HG03045 (cell line): ENCODE results near the gene DAAM1.

Experiments used
- ATAC-seq: cut with Tn5 transposase; IDR thresholded peaks from one replicate; pipeline ENCODE4 v1.9.1; 2021; ENCODE audit warnings: mild to moderate bottlenecking, moderate library complexity; ENCODE audit not compliant: unreplicated experiment

DAAM1 gene

DNA sequence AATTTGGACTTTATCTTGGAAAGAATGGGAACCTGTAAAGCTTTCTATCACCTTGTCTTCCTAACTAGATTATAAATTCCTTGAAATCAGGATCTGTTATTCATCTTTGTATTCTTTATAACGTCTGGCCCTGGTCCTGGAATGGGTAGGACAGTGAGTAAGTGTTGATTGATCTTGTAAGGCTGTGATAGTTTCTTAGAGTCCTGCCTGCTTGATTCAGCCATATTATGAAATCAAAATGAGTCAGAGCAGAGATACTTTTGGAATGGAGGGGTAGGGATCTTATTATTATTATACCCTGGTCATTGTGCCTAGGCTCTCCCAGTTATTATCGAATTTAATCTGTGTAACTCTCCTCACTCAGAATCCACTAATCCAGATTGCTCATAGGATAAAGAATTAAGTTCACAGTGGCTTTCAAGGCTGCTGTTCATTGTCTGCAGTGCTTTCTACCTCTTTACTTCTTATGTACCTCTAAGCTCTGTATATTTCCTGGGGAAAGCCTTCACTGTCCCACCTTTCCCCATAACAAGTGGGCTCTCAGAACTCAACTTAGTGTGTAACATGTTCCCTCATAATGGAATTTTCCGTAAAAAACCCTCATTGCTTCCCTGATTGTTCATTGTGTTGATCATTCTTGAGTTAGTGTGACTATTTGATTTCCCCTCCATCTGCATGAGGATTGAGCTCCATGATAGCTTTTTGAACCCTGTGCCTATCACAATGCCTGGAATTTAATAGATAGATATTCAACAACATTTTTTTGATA, 93.3 kb downstream of the DAAM1 start:
- no peak for ATAC-seq

DNA sequence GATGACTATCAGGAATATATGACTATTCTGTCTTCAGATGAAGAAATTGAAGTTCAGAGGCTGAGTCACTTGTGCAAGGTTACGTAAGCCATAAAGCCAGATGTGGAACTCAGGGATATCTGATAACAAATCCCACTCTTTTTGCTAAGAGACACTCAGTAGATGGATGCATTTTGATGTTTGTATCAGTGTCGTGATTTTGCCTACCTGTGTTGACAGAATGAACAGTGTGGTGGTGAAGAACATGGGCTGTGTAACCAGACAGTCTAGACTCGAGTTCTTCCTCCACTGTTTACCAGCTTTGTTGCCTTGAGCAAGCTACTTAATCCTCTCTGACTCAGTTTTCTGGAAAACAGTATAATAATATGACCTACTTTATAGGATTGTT, 93.9 kb downstream of the DAAM1 start:
- ATAC-seq, result no peak

DNA sequence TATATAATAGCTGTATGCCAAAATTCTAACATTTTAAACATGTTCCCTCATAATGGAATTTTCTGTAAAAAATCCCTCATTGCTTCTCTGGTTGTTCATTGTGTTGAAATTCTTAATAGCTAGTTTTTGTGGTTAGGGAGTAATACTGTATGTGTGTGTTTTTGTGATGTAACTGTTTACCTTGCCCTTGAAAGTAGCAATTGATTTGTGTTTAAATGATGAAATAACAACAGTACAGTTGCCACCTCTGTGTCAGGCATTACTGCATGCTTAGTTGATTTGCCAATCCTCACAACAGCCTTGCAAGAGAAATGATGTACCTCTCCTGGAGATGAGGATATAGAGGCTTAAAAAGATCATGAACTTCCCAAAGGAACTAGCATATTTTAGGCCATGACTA, 94.9 kb downstream of the DAAM1 start:
- no peak for ATAC-seq

DNA sequence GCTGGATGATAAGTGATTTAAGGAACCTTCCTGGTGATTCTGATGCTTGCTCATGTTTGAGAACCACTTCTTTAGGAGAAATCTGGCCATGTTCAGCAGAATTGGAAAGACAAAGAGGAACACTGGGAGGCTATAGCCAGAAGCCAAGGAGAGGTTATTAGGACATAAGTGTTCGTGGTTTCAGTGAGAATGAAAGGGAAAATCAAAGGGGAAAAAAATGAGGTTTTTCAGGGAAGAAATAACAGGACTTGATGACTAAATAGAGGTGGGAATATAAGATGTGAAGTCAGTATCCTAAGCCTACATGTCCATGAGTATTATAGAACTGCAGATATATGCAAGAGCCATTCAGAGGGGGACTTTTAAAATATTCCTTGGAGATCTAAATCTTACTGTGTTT, 95.6 kb downstream of the DAAM1 start:
- no peak for ATAC-seq

DNA sequence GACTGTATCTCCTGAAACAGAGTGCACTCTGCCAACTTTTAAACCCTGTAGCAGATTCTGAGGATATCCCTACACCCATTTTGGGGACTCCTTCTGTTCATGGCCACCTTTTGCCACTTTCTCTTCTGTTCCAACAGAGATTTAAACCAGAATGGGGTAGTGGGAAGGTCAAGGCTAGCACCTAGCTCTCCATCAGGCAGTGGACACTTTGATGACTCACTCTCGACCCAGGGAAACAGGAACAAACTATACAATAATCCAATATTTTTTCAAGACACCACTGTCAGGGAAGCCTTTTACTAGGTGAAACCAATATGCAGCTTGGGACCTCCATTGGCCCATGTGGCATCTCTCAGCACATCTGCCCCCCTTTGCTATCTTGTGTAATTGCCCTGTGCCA, 103.6 kb downstream of the DAAM1 start:
- no peak for ATAC-seq

DNA sequence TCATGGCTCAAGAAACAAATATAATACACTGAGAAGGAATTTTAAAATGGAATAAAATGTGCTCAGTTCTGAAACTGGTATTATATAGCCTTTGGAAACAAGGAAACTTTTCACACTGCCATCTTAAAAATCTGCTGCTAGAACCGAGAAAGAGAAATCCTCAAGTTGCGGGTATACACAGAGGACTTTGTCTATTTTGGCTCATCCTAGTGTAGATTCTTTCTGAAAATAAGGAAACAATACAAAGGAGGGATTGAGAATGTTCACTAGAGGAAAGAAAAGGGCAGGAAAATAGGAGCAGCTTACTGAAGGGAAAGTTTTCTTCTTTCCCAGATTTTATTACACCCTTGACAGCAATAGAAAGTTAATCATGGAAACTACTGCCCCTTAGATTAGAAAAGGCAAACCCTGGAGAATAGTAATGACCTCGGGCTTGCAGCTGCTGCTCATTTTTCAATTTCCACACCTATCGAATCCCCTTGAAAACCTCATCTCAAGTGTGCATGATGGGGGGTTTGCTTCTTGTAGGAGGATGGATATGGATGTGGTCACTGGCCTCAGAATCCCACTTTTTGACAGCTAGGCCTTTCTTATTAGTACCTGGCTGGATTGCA, 104.6 kb downstream of the DAAM1 start:
- no peak for ATAC-seq

DNA sequence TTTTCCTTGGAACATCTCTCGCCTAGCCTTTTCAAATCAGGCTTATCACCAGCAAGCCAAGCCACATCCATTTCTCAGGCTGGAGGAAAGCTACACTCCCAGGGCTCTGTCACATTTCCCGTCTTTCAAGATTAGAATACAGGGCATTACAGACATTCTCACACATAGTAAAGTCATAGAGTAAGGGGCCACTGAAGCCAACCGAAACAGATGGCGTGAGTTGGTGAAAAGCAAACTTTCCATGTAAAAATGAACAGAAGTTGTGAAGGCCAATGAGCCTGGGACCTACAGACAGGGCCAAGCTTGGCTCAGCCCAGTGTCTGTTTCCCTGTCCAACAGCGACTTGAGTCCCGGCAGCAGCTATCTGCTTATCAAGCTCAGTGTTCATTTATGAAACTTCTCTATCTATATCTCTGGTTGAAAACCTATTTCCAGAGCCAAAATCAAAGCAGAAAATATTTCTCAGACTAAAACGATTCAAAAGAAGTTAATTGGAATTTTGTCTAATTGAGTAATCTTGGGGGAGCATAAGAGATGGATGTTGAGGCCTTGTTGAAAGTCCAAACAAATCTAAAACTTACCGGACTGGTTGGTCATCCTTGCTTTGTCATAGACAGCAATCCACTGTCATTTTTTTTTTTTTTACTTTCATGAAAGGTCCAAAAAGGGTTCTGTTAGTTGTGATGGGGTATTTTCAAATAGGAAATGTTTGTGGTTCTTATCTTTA, 105.6 kb downstream of the DAAM1 start:
- ATAC-seq, result no peak

DNA sequence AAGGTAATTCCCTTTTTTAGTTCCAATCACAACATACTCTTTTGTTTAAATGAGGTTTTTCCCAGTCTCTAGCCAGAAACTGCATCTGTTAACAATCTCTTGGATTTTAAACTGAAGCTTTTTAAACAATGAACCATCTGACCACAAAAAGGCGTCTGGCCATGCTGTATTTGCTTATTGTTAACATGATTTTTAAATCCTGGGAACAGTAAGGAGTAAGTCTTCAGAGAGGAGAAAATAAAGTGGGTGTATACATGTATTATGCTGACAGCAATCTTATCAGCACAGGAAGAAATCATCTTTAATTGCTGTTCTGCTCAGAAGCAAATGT, 106.2 kb downstream of the DAAM1 start:
- ATAC-seq, result no peak

DNA sequence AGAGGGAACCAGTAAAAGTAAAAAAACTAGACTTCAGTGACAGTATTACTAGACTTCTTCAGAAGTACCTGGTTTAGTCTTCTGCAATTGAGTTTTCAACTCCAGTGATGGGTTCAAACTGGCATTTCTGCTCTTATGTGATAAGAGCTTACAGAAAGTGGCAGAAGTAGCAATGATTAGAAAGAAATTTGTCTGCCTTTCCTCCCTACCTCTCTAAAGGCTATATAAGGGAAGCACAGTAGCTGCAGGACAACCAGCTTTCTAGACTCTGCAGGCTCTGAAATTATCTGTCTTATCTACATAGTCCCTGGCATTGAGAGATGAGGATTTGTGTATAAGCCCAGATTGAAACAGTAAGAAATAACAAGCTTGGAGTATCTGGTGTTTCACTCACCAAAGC, 107.5 kb downstream of the DAAM1 start:
- no peak for ATAC-seq

DNA sequence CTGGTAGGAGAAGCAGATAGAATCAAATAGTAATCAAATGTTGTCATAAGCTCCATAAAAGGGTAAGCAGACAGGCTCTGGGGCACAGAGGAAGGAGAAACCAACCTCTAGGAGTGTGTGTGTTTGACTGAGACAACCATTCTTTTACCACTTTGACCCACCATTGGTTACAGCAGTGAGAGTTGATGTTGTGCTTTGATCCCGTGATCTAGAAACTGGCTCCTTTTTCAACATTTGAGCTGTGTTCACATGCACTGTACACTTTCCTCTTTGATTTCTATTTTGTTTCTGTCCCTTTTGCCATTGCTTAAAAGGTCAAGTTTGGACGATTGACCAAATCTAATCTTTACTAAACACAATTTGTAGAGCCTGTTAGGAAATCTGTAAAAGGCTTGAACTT, 108.0 kb downstream of the DAAM1 start:
- ATAC-seq, result no peak

DNA sequence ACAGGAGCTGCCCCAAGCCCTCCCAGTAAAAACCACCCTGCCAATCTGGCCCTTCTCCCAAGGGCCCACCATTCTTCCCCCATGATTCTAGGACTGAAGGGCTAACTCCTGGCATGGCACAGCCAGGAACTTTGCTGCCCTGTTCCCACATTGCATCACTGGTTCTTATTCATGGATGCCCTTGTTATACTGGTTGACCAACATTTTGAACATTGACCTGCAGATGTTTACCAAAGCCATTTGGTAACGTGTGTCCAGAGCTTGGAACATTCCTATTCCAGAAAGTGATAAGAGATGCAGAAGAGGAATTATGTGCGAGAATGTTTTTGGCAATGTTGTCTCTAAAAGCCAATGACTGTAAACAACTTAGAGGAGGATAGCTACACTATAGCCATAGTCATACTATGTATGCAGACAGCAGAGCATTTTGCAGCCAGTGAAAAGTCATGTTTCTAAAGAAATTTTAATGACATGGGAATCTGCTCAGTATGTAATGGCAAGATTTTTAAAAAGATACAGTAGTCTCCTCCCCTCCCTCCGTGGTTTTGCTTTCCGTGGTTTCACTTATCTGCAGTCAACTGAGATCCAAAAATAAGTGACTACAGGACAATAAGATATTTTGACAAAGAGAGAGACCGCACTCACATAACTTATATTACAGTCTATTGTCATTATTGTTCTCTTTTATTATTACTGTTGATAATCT, 108.8 kb downstream of the DAAM1 start:
- ATAC-seq, result no peak

DNA sequence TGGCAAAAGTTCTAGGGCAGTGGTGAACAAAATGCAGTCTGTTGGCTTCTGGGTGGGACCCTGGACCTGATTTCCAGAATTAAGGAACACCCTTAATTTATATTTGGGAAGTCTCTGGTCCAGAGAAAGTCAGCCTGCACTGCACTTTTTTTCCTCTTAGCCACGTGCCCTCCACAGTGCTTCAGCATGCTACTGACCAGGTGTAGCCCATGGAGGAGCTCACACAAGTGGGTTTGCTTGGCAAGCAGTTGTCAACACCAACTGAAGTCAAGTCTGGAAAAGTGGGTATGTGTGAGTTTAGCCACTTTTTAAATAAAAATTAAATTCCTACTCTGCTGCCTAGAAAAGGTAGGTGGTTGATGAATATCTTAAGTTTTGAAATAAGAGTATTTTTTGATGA, 111.3 kb downstream of the DAAM1 start:
- no peak for ATAC-seq

DNA sequence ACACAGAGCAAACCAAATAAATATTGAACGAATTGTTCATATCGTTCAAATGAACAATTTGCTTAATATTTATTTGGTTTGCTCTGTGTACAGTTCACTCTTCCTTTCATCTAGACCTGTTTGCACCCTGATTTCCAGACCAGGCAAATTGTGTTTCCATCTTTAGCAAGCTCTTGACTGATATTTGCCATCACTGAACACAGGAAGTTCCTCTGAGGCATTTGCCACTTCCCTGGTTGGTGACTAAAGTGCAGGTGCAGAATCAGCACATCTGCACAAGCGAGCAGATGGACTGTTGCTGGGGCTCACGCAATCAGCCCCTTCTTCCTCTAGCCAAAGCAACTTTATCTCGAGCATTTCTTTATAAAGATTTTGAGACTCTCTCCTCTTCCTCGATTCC, 112.9 kb downstream of the DAAM1 start:
- ATAC-seq, result peak; percentile 87

DNA sequence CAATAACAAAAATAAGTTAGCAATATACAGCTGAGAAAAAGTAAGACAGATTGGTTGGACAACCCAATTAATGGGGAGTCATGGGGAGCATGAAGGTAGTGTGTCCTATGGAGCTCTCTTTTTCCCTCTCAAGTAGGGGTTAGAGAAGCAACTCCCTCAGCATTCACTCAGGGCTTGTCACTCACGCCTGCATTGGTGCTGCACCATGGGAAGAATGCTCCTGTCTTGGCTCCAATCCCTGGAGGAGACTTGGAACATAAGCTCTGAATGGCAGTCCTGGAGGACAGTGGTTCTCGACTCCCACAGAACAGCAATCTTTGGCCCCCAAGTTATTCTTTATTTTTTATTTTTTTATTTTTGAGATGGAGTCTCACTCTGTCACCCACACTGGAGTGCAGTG, 113.8 kb downstream of the DAAM1 start:
- ATAC-seq, result no peak

DNA sequence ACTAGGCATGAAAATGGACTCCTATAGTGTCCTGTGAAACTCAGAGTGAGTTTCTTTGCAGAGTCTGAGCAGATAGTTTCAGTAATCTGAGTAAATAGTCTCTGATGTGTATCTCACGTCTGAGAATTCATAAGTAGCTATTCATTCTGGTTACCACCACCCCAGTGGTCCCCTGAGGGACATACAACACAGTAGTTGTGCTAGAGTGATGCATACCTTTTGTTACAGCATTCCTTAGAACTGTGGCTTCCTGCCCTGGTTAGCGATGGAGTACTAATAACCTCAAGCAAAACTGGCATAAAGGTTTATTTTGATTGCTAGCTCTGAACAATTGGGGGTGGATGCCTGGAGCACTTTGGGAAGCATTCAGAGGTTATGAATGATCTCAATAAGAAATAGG, 114.7 kb downstream of the DAAM1 start:
- ATAC-seq, result no peak

DNA sequence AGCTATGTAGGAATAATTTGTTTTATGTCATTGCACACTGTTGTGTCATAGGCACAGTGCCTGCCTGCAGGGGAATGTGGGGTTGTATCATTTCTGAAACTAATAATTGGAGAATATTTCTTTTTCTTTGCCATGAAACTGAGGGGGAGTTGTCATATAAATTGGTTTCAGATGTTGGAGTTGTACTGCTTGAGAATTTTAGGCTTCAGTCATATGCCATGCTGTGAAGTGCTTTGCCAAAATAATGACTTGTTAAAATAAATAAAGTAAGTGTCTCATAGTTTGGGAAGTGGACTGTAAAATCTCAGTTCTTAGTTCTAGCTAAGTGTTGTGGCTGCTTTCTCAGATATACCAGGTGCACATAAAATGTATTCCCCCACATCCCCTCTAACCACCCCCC, 116.8 kb downstream of the DAAM1 start:
- ATAC-seq, result no peak

DNA sequence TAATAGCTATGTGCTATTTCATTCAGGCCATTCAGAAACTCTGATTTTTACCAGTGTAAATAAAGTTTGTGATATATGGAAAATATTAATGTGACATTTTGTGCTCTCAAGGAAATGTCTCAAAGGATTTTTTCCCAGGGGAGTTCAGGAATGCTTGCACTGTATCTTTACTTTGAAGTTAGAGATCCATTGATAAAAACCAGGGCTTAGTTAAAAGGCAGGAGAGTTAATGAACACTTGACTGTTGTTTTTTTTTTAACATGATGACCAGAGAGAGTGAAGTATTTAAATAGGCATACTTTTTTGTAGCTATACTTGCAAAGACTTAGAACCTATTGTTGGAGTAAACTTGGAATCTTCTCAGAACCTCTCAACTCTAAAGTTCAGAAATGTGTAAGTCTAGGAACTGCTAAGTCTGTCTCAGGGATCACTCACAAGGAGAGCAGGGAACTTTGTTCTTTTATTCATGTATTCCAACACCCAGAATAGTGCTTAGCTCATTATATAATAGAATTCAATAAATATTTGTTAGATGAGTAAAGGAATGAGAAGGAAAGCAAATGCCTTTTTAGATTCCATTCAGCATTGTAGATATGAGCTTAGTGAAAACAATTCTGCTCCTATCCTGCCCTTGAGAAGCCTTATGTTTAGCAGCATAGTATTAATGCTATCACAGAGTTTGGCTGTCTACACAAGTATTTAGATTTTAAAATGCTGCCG, 117.5 kb downstream of the DAAM1 start:
- no peak for ATAC-seq

DNA sequence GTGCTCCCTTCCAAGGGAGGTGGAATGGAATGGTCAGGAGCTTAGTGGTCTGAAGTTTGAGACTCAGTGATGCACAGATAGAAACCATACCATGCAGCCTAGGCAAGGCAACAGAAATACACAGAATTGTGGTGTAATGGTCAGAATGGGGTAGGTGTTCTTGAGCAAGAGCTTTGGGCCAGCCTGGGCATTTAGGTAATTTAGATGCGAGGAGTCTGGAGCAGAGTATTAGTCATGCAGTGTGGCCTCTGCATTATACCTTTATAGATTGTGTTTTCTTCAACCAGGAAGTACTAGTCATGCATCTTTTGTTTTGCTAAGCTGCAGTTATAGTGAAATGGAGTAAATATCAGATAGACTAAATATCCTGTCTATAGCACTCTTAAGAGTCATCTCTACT, 118.3 kb downstream of the DAAM1 start:
- ATAC-seq, result no peak

DNA sequence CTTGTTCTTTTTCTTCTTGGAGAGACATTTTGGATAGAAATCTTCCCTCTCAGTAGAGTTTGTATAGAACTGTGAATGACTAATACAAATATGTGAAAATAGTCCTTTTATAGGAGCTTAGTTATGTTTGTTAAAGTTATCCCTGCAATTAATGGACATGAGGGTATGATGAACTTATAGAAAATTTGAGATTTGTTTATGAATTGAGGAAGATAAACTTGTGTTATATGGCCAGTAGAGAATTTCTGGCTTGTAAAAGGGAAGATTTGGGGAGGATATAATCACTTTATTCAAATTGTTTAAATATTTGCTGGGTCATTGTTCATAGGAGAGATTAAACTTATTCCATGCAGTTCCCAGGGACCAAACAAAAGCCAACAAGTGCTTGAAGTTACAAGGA, 119.6 kb downstream of the DAAM1 start:
- ATAC-seq, result no peak

DNA sequence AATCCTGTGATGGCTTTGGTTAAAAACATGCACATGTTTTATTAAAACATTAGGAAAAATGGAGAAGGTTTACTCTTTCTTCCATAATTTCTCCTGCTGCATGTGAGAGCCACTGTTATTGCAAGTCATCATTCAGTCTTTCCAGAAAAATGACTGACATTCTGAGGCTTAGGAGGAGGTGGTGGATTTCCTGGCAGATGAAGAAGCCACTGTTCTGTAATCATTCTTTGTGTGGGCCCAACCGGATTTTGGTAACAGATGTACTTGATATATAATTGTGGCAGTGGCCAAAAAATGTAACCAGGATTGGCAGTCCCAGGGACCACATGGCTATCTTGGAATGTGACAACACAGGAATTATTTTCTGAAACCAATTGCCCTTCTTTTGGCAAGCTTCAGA, 120.2 kb downstream of the DAAM1 start:
- no peak for ATAC-seq

DNA sequence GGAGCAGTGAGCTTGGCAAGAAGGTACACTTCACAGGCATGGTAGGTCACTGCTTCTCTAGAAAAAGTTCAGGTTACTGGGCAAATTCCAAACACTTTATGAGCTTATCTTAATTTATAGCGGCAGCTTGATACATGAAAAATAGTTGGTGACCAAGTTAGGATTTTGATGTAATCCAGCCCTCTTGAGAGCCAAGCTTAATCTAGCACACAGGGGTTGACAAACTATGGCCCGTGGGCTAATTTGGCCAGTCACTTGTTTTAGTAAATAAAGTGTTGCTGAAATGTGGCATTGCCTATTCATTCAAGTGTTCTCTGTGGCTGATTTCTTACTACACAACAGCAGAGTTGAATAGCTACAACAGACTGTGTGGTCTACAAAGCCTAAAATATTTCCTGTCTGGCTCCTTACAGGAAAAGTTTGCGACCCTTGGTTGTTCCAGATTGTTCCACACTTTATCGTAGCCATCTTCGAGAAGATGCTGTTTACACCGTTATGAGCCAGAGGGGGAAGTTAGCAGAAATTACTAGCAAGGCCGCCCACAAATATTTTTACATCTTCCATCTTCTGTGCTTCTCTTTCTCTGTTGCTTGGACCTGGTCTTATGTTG, 120.9 kb downstream of the DAAM1 start:
- ATAC-seq, result no peak
